SK-N-SH (cell line): ENCODE measurements around the gene ZER1.

Experiments
- ELF1 ChIP-seq: IDR thresholded peaks from 2 replicates; pipeline ENCODE4 v1.4.0; 2012
- EP300 ChIP-seq, 2 experiments: IDR thresholded peaks; 2 replicates each; pipeline versions ENCODE4 v1.4.0 to v1.6.1; 2012; ENCODE audit warnings: borderline replicate concordance in 1 of 2, low read depth in 1 of 2, low read length in 1 of 2
- EZH2phosphoT487 ChIP-seq: fragments of 200-600 bp; sonication (generic); IDR thresholded peaks from 2 replicates; pipeline ENCODE4 v1.6.1; 2017; ENCODE audit warnings: low read depth, mixed run types, mild to moderate bottlenecking, antibody characterized with exemption, moderate library complexity, borderline replicate concordance
- GABPA ChIP-seq: IDR thresholded peaks from 2 replicates; pipeline ENCODE4 v1.4.0; 2012; ENCODE audit warnings: low read depth, mild to moderate bottlenecking
- JUND ChIP-seq: IDR thresholded peaks from 2 replicates; pipeline ENCODE4 v1.4.0; 2012
- NFIC ChIP-seq: IDR thresholded peaks from 2 replicates; pipeline ENCODE4 v1.4.0; 2012; ENCODE audit warnings: borderline replicate concordance
- POLR2AphosphoS5 ChIP-seq: IDR thresholded peaks from 2 replicates; pipeline ENCODE4 v1.6.1; 2012; ENCODE audit warnings: low read depth, low read length
- RCOR1 ChIP-seq: fragments of 150-350 bp; IDR thresholded peaks from 2 replicates; pipeline ENCODE4 v1.6.1; 2017; ENCODE audit warnings: antibody characterized with exemption, low read length
- SMC3 ChIP-seq: IDR thresholded peaks from 2 replicates; pipeline ENCODE4 v1.6.1; 2012; ENCODE audit warnings: low read depth, low read length, improper control_type of control experiment
- USF1 ChIP-seq: IDR thresholded peaks from 2 replicates; pipeline ENCODE4 v1.4.0; 2012; ENCODE audit warnings: low read depth, borderline replicate concordance
- TF ChIP-seq, protein P1 (sequence below): fragments of 200-600 bp; sonication (generic); IDR thresholded peaks from 2 replicates; pipeline ENCODE4 v1.6.1; 2017; ENCODE audit warnings: antibody characterized with exemption, mild to moderate bottlenecking, moderate library complexity

GRCh38 chr9:128818099-128818838 lies 46.5 kb upstream of the ZER1 start, which contains the start of gene ENDOG:
- TF ChIP-seq EZH2phosphoT487: no peak
- TF ChIP-seq, protein P1, sequence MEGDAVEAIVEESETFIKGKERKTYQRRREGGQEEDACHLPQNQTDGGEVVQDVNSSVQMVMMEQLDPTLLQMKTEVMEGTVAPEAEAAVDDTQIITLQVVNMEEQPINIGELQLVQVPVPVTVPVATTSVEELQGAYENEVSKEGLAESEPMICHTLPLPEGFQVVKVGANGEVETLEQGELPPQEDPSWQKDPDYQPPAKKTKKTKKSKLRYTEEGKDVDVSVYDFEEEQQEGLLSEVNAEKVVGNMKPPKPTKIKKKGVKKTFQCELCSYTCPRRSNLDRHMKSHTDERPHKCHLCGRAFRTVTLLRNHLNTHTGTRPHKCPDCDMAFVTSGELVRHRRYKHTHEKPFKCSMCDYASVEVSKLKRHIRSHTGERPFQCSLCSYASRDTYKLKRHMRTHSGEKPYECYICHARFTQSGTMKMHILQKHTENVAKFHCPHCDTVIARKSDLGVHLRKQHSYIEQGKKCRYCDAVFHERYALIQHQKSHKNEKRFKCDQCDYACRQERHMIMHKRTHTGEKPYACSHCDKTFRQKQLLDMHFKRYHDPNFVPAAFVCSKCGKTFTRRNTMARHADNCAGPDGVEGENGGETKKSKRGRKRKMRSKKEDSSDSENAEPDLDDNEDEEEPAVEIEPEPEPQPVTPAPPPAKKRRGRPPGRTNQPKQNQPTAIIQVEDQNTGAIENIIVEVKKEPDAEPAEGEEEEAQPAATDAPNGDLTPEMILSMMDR: peak; percentile 81
- no peak for TF ChIP-seq GABPA
- no peak for TF ChIP-seq RCOR1
- TF ChIP-seq ELF1: no peak
- no peak for TF ChIP-seq JUND
- TF ChIP-seq EP300 (IDR thresholded peaks at IDR 0.05; ENCODE audit: borderline replicate concordance in 1 of 2, low read depth in 1 of 2, low read length in 1 of 2): no peak
- peak; percentile 38; the same call in 1 of the 2 replicates for TF ChIP-seq SMC3
- TF ChIP-seq USF1: no peak
- no peak for TF ChIP-seq NFIC
- TF ChIP-seq POLR2AphosphoS5: peak; percentile 97
